GM18505 (cell line): Measurements from ENCODE around the gene ACVR2B.

Source experiments
- ATAC-seq: cut with Tn5 transposase; IDR thresholded peaks from one replicate; pipeline ENCODE4 v1.9.1; 2021; ENCODE audit not compliant: unreplicated experiment
- POLR2A ChIP-seq: IDR thresholded peaks from 4 replicates; pipeline ENCODE4 v1.6.1; 2011; ENCODE audit warnings: borderline replicate concordance; ENCODE audit not compliant: insufficient read depth, insufficient read length; ENCODE audit errors: extremely low read depth

The ACVR2B gene

DNA sequence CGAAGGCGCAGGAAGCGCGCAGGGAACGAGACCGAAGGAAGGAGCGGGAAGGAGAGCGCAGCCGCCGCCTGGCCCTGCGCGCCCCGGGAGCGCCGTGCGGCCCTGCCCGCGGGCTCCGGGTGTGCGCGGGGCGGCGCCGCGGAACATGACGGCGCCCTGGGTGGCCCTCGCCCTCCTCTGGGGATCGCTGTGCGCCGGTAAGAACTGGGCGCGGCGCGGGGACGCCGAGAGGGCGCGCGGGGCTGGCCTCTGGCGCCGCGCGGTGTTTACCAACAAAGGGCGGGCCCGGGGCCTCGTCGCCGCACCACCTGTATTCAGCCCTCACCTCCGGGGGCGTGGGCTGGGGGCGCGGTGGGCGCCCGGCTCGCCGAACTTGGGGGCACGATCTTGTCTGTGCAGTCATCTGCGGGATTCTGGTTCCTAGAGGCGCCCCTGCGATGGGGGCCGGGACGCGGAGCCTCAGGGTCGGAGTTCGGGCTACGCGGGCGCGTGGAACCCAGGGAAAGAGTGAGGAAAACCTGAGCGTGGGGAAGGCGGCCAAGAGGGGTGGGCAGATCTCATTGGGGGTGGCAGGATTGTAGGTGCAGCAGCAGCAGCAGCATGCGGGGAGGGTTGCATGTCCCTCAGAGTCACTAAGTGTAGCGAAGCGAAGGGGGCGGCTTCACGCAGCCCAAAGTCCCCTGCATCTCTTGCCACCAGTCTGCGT lies 641 bp downstream of the ACVR2B start:
- peak; percentile 41 for TF ChIP-seq POLR2A
- no peak for ATAC-seq

DNA sequence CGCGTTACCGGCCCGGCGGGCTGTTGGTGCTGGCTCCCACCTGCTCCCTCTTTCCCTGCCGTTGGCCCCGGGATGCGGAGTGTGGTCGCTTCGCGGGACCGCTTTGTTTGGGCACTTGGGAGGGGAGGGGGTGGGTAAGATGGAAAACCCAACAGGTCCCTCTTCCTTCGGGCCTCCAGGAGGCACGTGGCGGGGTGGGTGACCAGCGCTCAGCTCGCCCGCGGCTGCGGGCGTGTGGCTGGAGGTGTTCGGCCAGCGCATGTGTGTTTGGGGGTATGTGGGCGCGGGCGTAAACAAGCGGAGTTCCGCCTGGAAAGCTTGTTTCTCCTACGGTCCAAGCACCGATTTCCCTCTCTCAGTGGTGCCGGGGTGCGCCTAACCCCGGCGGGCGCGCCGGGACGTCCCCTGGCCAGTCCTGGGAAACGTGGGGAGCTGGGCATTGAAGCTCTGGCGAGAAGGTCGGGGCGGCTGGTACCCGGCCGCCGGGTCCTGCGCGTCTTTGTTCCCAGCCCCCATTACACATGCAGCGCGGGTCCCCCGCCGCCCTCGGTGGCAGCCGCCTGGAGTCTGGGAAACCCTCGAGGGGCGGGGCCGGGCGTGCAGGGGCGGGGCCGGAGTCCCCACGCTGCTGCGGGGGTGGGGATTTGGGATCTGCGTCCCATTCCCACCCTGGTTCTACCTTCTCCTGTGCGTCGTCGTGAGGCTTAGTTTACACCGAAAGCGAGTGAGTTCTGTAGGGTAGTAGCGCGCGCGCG lies 1.4 kb downstream of the ACVR2B start:
- no peak for ATAC-seq
- TF ChIP-seq POLR2A: no peak

DNA sequence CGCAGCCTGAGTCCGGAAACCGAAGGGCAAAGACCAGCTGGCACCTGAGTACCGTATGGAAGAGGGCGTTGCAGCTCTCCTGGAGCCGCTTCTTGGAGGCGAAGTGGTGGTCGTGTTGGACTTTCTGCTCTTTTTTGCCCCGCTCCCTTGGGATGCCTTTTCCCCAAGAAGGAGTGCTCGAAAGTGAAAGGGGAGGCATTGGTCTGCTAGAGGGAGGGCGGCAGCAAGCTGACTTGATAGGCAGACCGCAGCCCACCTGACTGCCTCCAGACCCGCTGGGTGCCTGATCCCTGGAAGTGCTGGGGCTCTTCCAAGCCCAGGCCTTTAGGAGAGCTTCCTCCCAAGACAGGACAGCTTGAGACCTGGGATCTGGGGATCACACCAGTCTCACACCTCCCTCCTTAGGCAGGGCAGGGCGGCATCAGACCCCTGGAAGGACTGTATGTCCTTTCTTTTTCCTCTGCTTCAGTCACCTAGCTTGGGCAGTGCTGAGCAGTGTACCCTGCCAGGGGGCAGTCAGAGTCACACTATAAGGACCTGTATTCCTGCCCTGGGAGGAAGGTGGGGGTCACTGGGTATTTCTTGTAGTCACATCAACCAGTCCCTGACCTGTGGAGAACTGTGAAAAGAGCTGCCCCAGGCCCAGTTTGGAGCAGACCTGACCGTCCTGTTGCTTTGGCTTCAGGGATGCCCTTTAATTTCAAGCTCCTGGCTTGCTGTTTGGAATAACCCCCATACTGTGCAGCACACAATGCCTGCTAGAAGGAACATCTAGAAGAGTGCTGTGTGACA lies 2.1 kb downstream of the ACVR2B start:
- ATAC-seq: no peak

DNA sequence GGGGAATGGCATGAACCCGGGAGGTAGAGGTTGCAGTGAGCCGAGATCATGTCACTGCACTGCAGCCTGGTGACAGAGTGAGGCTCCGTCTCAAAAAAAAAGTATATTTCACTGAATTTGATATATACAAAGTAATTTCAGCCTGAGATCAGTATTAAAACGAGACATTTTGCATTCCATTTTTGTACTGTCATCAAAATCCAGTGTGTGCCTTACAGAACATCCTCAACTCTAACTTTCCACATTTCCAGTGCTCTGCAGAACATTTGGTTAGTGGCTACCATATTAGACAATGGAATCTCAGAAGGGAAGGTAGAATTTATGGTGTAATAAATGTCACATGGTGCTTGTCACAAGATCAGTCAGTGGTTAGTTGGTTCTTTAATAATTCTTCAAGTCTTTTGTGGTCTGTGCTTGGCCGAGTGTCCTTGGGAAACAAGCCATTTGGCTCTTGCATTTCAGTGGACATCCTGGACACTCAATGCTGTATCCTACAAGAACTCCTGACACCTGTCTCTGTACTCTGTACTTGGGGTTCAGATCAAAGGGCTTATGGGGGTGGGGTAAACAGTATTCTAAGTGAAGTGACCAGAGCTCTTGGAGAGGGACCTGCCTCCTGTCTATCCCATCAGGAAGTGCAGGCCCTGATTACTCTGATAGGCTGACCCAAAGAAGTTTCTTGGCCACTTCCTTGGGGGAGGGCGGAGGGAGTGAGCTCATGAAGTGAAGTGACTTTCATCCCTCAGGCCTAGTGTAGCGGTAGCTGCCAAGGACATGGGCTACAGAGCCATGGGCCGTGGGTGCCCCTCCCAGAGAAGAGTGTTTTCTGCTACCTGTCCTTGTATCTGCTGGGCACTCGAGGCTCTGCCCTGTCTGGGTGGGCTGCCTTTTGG lies 3.7 kb downstream of the ACVR2B start:
- ATAC-seq: no peak
- TF ChIP-seq POLR2A: no peak

More for the DNA sequence above, 2.1 kb downstream of the ACVR2B start:
- no peak for TF ChIP-seq POLR2A

DNA sequence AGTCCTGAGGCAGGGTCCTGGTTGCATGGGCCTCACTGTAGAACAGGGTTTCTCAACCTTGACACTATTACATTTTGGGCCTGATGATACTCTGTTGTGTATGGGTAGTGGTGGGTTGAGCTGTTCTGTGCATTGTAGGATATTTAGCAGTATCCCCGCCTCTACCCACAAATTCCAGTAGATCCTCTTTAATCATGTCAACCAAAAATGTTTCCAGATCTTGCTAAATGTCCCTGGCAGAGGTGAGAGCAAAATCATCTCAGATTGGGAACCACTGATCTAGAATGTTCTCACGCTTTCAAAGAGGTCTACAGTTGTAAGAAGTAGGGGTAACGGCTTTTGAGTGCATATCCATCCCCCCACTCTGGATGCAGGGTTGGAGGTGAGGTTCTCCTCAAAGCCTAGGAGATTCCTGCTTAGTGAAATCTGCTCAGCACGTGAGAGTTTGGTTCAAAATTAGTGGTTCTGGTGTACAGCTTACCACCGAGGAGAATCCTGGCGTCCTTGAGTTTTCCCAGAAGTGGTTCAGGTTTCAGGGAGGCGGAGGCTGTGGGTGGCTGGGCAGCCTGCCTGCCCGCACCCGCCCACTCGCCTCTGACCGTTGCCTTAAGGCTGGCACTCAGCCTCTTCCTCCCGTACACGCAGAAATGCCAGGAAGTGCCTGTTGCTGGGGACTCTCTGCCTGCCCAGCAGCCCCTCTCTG lies 5.3 kb downstream of the ACVR2B start:
- TF ChIP-seq POLR2A: no peak
- no peak for ATAC-seq

DNA sequence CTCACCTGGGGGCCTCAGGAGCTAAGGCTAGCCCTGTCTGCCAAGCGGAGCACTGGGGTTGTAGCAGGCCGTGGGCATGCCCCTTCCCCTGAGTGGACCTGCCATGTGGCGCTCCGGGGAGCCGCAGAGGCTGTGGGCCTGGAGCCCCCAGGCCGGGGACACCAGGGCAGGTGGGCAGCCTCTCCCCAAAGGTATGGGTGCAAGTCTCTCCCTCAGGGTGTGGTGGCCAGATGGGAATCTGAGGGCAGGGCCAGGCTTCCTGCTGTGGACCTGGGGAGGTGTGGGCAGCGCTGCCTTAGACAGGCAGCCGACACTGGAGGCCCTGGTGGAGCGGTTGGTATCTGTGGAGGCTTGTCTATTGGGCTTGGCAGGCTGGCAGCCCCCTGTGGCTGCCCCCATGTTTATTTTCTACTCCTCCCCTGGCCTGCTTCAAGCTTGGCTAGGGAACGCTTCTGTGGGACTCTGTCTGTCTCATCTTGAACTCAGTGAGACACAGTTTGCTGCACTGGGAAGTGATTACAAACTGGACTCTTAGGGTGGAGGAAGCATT lies 5.9 kb downstream of the ACVR2B start:
- ATAC-seq: no peak
- no peak for TF ChIP-seq POLR2A

DNA sequence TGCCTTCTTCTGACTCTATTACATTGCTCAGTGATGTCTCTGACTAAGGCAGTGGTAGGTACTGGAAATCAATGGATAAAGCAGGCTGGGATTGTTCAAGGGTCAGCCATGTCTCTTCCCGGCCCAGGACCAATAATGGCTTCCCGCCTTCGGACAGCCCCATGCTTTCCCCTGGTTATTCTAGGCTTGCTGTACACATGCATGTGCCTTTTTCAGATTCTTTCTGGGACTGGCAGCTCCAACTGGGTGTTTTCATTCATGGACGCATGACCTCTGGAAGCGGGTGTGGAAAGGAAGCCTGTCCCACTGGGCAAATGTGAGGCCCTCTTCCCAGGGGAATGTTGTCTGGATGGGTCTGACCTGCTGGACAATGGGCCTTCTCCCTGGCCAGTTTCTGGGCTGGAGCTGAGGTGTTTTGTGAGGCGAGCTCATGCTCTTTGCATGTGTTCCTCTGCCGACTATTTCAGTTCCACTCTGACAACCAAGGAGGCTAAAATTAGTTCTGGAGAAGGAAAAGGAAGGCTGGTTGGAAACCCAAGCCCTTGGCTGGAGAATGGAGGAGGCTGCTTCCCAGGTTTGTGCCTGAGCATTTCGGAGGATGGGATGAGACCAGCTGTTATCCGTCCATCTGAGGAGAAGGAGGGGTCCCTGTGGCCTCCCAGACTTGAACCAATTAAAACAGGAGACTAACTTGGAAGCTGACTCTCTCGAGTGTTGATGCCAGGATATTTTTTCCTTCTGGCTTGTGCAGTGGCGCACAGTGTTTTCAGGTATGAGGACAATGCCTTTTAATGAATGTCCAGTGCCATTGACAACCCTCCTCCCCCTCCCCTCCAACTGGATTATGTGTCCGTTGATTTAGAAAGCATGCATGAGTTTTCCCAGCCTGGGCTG lies 6.9 kb downstream of the ACVR2B start:
- no peak for TF ChIP-seq POLR2A
- no peak for ATAC-seq

DNA sequence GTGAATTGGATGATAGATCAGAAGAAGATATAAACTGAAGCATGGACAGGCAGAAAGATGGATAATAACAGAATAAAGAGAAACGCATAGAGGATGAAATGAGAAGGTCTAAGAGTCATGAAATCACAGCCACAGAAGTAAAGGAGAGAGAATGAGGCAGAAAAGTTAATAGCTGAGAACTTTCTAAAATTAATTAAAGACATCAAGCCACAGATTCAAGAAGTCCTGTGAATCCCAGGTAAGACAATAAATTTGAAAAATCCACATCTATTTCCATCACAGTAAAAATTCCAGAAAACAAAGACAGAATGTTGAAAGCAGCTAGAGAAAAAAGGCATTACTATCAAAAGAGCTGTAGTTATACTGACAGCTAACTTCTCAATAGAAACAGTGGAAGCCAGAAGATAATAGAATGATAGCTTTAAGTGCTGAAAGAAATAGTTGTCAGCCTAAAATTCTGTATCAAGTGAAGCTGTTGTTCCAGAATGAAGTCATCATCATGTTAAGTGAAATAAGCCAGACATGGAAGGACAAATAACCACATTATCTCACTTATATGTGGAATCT lies 12.0 kb downstream of the ACVR2B start:
- ATAC-seq: no peak
- no peak for TF ChIP-seq POLR2A

DNA sequence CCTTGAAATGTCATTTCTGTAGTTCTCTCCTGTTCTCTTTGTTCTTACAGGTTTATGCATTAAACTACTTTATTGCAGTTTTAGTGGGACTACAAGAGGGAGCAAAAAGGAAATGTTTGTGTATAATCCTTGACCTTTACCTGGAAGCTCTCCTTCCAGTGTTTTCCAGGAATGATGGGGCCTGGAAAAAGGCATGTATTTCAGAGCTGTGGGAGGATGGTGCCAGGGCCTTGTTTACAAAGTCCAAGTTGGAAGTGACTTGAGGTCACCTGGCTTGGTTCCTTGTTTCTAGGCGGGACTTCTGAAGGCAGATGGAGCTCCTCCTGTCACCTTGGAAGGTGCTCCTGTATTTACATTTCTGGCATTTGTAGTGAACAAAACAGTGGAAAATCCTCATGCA lies 15.1 kb downstream of the ACVR2B start:
- no peak for TF ChIP-seq POLR2A

DNA sequence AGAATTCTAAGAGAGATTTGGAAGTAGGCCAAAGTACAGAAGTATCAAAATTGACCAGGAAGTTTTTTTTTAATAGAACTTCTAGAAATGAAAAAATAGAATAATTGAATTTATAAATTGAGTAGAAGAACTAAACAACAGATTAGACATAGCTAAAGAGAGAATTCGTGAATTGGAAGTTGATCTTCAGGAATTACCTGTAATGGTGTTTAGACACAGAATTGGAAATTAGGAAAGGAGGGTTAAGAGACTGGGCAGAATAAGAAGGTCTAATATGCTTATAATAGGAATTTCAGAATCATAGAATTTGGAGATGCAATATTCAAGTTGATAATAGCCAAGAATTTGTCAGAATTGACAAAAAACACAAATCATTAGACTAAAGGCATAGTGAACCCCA lies 16.2 kb downstream of the ACVR2B start:
- ATAC-seq: no peak
- TF ChIP-seq POLR2A: no peak

More for the DNA sequence above, 15.1 kb downstream of the ACVR2B start:
- ATAC-seq: no peak
